PFSK-1 (cell line): ENCODE measurements around the gene NSUN2.

ENCODE experiments used
- FOXP2 ChIP-seq: optimal IDR thresholded peaks from 2 replicates; pipeline ENCODE3; 2011; ENCODE audit warnings: borderline replicate concordance, control low read depth, inconsistent platforms; ENCODE audit not compliant: insufficient read depth; ENCODE audit errors: extremely low read length, extremely low read depth
- POLR2AphosphoS5 ChIP-seq: IDR thresholded peaks from 2 replicates; pipeline ENCODE4 v1.6.1; 2012; ENCODE audit warnings: low read depth, mild to moderate bottlenecking, control low read depth, low read length, moderate library complexity
- TAF1 ChIP-seq: IDR thresholded peaks from 2 replicates; pipeline ENCODE4 v1.6.1; 2012; ENCODE audit warnings: low read length, control low read depth, borderline replicate concordance; ENCODE audit not compliant: insufficient read depth
- TF ChIP-seq, protein P1 (sequence below), 2 experiments: IDR thresholded peaks; 2 replicates each; pipeline versions ENCODE4 v1.6.1 to v1.8.0; 2011 to 2012; ENCODE audit warnings: low read depth in 2 of 2, low read length in 2 of 2, control low read depth in 1 of 2, inconsistent platforms in 1 of 2, mild to moderate bottlenecking in 1 of 2, moderate library complexity in 1 of 2; ENCODE audit not compliant: insufficient read depth in 1 of 2

DNA sequence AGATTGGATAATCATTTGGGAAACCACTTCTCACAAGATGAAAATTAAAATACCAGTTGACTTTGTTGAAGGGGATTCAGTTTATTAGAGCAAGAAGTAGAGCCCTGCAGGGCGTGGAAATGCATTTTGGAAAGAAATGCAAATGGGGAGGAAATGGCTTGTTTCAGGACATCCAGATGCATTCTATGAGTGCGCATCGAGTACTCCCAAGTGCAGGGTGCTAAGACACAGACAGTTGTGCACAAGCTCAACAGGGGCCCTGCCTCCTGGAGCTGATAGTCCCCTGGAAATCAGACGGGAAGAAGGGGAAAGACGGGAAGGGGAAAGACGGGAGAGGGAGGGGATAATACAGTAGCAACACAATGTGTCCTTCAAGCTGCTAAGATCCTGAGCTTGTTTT, 64.0 kb downstream of the NSUN2 start:
- TF ChIP-seq, protein P1, sequence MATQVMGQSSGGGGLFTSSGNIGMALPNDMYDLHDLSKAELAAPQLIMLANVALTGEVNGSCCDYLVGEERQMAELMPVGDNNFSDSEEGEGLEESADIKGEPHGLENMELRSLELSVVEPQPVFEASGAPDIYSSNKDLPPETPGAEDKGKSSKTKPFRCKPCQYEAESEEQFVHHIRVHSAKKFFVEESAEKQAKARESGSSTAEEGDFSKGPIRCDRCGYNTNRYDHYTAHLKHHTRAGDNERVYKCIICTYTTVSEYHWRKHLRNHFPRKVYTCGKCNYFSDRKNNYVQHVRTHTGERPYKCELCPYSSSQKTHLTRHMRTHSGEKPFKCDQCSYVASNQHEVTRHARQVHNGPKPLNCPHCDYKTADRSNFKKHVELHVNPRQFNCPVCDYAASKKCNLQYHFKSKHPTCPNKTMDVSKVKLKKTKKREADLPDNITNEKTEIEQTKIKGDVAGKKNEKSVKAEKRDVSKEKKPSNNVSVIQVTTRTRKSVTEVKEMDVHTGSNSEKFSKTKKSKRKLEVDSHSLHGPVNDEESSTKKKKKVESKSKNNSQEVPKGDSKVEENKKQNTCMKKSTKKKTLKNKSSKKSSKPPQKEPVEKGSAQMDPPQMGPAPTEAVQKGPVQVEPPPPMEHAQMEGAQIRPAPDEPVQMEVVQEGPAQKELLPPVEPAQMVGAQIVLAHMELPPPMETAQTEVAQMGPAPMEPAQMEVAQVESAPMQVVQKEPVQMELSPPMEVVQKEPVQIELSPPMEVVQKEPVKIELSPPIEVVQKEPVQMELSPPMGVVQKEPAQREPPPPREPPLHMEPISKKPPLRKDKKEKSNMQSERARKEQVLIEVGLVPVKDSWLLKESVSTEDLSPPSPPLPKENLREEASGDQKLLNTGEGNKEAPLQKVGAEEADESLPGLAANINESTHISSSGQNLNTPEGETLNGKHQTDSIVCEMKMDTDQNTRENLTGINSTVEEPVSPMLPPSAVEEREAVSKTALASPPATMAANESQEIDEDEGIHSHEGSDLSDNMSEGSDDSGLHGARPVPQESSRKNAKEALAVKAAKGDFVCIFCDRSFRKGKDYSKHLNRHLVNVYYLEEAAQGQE (IDR thresholded peaks at IDR 0.05; ENCODE audit: insufficient read depth in 1 of 2, low read depth in 2 of 2, low read length in 2 of 2) = no peak
- TF ChIP-seq TAF1 (no peak), POLR2AphosphoS5 (no peak), FOXP2 (no peak)
